ENCODE measurements around the gene SYNJ1. TPM values are rescaled to one million over a fixed set of nuclear protein-coding genes. Genes with fewer than 3 reads are reported as not detected.

The SYNJ1 gene
- total RNA-seq, 1 donor from 2014 or later: 4.1 TPM

- Histone ChIP-seq H3K4me2 (no peak overlapping the region), H3K27me3 (no peaks in the 10 kb centered on the region), H3K4me1 (peaks cover 8% of the 10 kb centered on the region), H3K9me3 (ENCODE audit: low read depth) (no peaks in the 10 kb centered on the region), H3K27ac (no peak overlapping the region), H3K4me3 (no peak overlapping the region), H3K79me2 (ENCODE audit: low read depth) (no peaks in the 10 kb centered on the region), H4K20me1 (ENCODE audit: low read depth) (no peaks in the 10 kb centered on the region), H3K9ac (no peak overlapping the region), H3F3A (ENCODE audit: low read depth) (peaks cover 8% of the 10 kb centered on the region), H3K36me3 (no peaks in the 10 kb centered on the region), H2AFZ (replicated peaks) (no peak overlapping the region)
- H3K9me3 Mint-ChIP-seq: no peaks in the 10 kb centered on the region
- H3K27ac Mint-ChIP-seq: no peak overlapping the region
- TF ChIP-seq CTCF (IDR thresholded peaks at IDR 0.05) (no peak), EZH2phosphoT487 (IDR thresholded peaks at IDR 0.05) (no peak), EZH2 (IDR thresholded peaks at IDR 0.05) (no peak)
- no peak for DNase-seq (ENCODE audit: low spot score)
- H3K4me1 Mint-ChIP-seq: peaks cover 5% of the 10 kb centered on the region
- H3K4me3 Mint-ChIP-seq: no peak overlapping the region
- H3K36me3 Mint-ChIP-seq: no peaks in the 10 kb centered on the region
- no peaks in the 10 kb centered on the region for H3K27me3 Mint-ChIP-seq (ENCODE audit: insufficient read depth, low read depth)
These were observed 16.8 kb downstream of the SYNJ1 start for GRCh38 chr21:32710987-32711386.

GRCh38 chr21:32710069-32710784 is 17.6 kb downstream of the SYNJ1 start:
- H4K20me1 ChIP-seq (ENCODE audit: low read depth): no peaks in the 10 kb centered on the region
- H3K9me3 ChIP-seq (ENCODE audit: low read depth): no peaks in the 10 kb centered on the region
- H3K4me3 ChIP-seq: no peak overlapping the region
- no peaks in the 10 kb centered on the region for H3K36me3 Mint-ChIP-seq
- H3K4me2 ChIP-seq: no peak overlapping the region
- peak; percentile 25 for DNase-seq (ENCODE audit: low spot score)
- no peak overlapping the region for H3K9ac ChIP-seq
- peaks cover 8% of the 10 kb centered on the region for H3K4me1 ChIP-seq
- H2AFZ ChIP-seq (replicated peaks): no peak overlapping the region
- H3F3A ChIP-seq (ENCODE audit: low read depth): peaks cover 8% of the 10 kb centered on the region
- no peaks in the 10 kb centered on the region for H3K27me3 ChIP-seq
- peaks cover 5% of the 10 kb centered on the region for H3K4me1 Mint-ChIP-seq
- H3K79me2 ChIP-seq (ENCODE audit: low read depth): no peaks in the 10 kb centered on the region
- no peak overlapping the region for H3K27ac Mint-ChIP-seq
- H3K27ac ChIP-seq: no peak overlapping the region
- no peaks in the 10 kb centered on the region for H3K9me3 Mint-ChIP-seq
- H3K27me3 Mint-ChIP-seq (ENCODE audit: insufficient read depth, low read depth): no peaks in the 10 kb centered on the region
- H3K36me3 ChIP-seq: no peaks in the 10 kb centered on the region
- H3K4me3 Mint-ChIP-seq: no peak overlapping the region
- TF ChIP-seq EZH2phosphoT487 (IDR thresholded peaks at IDR 0.05) (no peak), CTCF (IDR thresholded peaks at IDR 0.05) (no peak)

- H3K4me3 ChIP-seq: no peak overlapping the region
- H3K4me1 ChIP-seq: peaks cover 8% of the 10 kb centered on the region
- H3K4me2 ChIP-seq: no peak overlapping the region
- H2AFZ ChIP-seq (replicated peaks): no peak overlapping the region
- Mint-ChIP-seq H3K4me3 (no peak overlapping the region), H3K27me3 (ENCODE audit: insufficient read depth, low read depth) (no peaks in the 10 kb centered on the region), H3K4me1 (peaks cover 5% of the 10 kb centered on the region), H3K9me3 (no peaks in the 10 kb centered on the region), H3K36me3 (peaks cover 4% of the 10 kb centered on the region), H3K27ac (no peak overlapping the region)
- no peaks in the 10 kb centered on the region for H3K36me3 ChIP-seq
- no peak for DNase-seq (ENCODE audit: low spot score)
- no peak overlapping the region for H3K27ac ChIP-seq
- H3K27me3 ChIP-seq: no peaks in the 10 kb centered on the region
- no peaks in the 10 kb centered on the region for H3K9me3 ChIP-seq (ENCODE audit: low read depth)
- peaks cover 8% of the 10 kb centered on the region for H3F3A ChIP-seq (ENCODE audit: low read depth)
- no peaks in the 10 kb centered on the region for H4K20me1 ChIP-seq (ENCODE audit: low read depth)
- H3K9ac ChIP-seq: no peak overlapping the region
- no peak for TF ChIP-seq CTCF (IDR thresholded peaks at IDR 0.05)
- TF ChIP-seq EZH2 (IDR thresholded peaks at IDR 0.05): no peak
- TF ChIP-seq EZH2phosphoT487 (IDR thresholded peaks at IDR 0.05): no peak
- no peaks in the 10 kb centered on the region for H3K79me2 ChIP-seq (ENCODE audit: low read depth)
These were observed 19.7 kb downstream of the SYNJ1 start for GRCh38 chr21:32708069-32708468.

Data from neural progenitor cell (in vitro differentiated cells).